Measurements from ENCODE around the gene NOP56.

The NOP56 gene

GRCh38 chr20:2640899-2641298 is 11.5 kb upstream of the NOP56 start:
- no peak overlapping the region for H3K4me3 ChIP-seq (ENCODE audit: extremely low read depth, insufficient read depth, low read length, poor library complexity, severe bottlenecking)
- no peaks in the 10 kb centered on the region for H3K9me3 ChIP-seq (ENCODE audit: control insufficient read depth, low read length)
- WGBS, 2 experiments (ENCODE audit: insufficient coverage in 2 of 2) = 83 to 98% methylated on average over 9 of the region's 9 CpGs

GRCh38 chr20:2643708-2644107 is 8.7 kb upstream of the NOP56 start:
- Histone ChIP-seq H3K36me3 (ENCODE audit: control insufficient read depth, insufficient read depth, low read length) (no peaks in the 10 kb centered on the region), H3K9me3 (ENCODE audit: control insufficient read depth, low read length) (no peaks in the 10 kb centered on the region)
- 100% methylated on average over 1 of the region's 1 CpG; no CpG with 5 or more reads in 1 of the 2 experiments for WGBS, 2 experiments (ENCODE audit: insufficient coverage in 2 of 2)

More at GRCh38 chr20:2640899-2641298, 11.5 kb upstream of the NOP56 start:
- Histone ChIP-seq H3K4me1 (ENCODE audit: control insufficient read depth, insufficient read depth, low read length, poor library complexity, severe bottlenecking) (no peaks in the 10 kb centered on the region), H3K27ac (ENCODE audit: low read depth, low read length, severe bottlenecking) (no peak overlapping the region), H3K36me3 (ENCODE audit: control insufficient read depth, insufficient read depth, low read length) (no peaks in the 10 kb centered on the region)

GRCh38 chr20:2652724-2653555 is 508 bp downstream of the NOP56 start:
- Histone ChIP-seq H3K4me1 (ENCODE audit: control insufficient read depth, insufficient read depth, low read length, poor library complexity, severe bottlenecking) (peaks cover 12% of the 10 kb centered on the region), H3K4me3 (ENCODE audit: extremely low read depth, insufficient read depth, low read length, poor library complexity, severe bottlenecking) (peak overlapping the region; percentile 69), H3K27ac (ENCODE audit: low read depth, low read length, severe bottlenecking) (peak overlapping the region; percentile 39), H3K9me3 (ENCODE audit: control insufficient read depth, low read length) (no peaks in the 10 kb centered on the region), H3K36me3 (ENCODE audit: control insufficient read depth, insufficient read depth, low read length) (peaks cover 48% of the 10 kb centered on the region)
- 0 to 1% methylated on average over 46 to 52 of the region's 56 CpGs for WGBS, 2 experiments (ENCODE audit: insufficient coverage in 2 of 2)

More at GRCh38 chr20:2643708-2644107, 8.7 kb upstream of the NOP56 start:
- Histone ChIP-seq H3K4me1 (ENCODE audit: control insufficient read depth, insufficient read depth, low read length, poor library complexity, severe bottlenecking) (no peaks in the 10 kb centered on the region), H3K27ac (ENCODE audit: low read depth, low read length, severe bottlenecking) (no peak overlapping the region), H3K4me3 (ENCODE audit: extremely low read depth, insufficient read depth, low read length, poor library complexity, severe bottlenecking) (no peak overlapping the region)

- H3K27ac ChIP-seq (ENCODE audit: low read depth, low read length, severe bottlenecking) = peak overlapping the region; percentile 29
- peak overlapping the region; percentile 69 for H3K4me3 ChIP-seq (ENCODE audit: extremely low read depth, insufficient read depth, low read length, poor library complexity, severe bottlenecking)
- 35 to 41% methylated on average over 17 to 22 of the region's 24 CpGs for WGBS, 2 experiments (ENCODE audit: insufficient coverage in 2 of 2)
- no peaks in the 10 kb centered on the region for H3K9me3 ChIP-seq (ENCODE audit: control insufficient read depth, low read length)
- H3K4me1 ChIP-seq (ENCODE audit: control insufficient read depth, insufficient read depth, low read length, poor library complexity, severe bottlenecking) = peaks cover 12% of the 10 kb centered on the region
- H3K36me3 ChIP-seq (ENCODE audit: control insufficient read depth, insufficient read depth, low read length) = peaks cover 57% of the 10 kb centered on the region
Measured at GRCh38 chr20:2653556-2654383, 1.3 kb downstream of the NOP56 start.

- Histone ChIP-seq H3K27ac (ENCODE audit: low read depth, low read length, severe bottlenecking) (no peak overlapping the region), H3K4me1 (ENCODE audit: control insufficient read depth, insufficient read depth, low read length, poor library complexity, severe bottlenecking) (peaks cover 12% of the 10 kb centered on the region), H3K36me3 (ENCODE audit: control insufficient read depth, insufficient read depth, low read length) (peaks cover 63% of the 10 kb centered on the region), H3K4me3 (ENCODE audit: extremely low read depth, insufficient read depth, low read length, poor library complexity, severe bottlenecking) (peak overlapping the region; percentile 69), H3K9me3 (ENCODE audit: control insufficient read depth, low read length) (no peaks in the 10 kb centered on the region)
- 92 to 99% methylated on average over 8 to 9 of the region's 9 CpGs for WGBS, 2 experiments (ENCODE audit: insufficient coverage in 2 of 2)
Measured at GRCh38 chr20:2654384-2654822, 2.0 kb downstream of the NOP56 start.

GRCh38 chr20:2654831-2655230 is 2.4 kb downstream of the NOP56 start:
- no peak overlapping the region for H3K27ac ChIP-seq (ENCODE audit: low read depth, low read length, severe bottlenecking)
- peak overlapping the region; percentile 69 for H3K4me3 ChIP-seq (ENCODE audit: extremely low read depth, insufficient read depth, low read length, poor library complexity, severe bottlenecking)
- WGBS, 2 experiments (ENCODE audit: insufficient coverage in 2 of 2) = 100% methylated on average over 2 to 3 of the region's 3 CpGs
- peaks cover 12% of the 10 kb centered on the region for H3K4me1 ChIP-seq (ENCODE audit: control insufficient read depth, insufficient read depth, low read length, poor library complexity, severe bottlenecking)
- no peaks in the 10 kb centered on the region for H3K9me3 ChIP-seq (ENCODE audit: control insufficient read depth, low read length)
- peaks cover 67% of the 10 kb centered on the region for H3K36me3 ChIP-seq (ENCODE audit: control insufficient read depth, insufficient read depth, low read length)

- H3K4me1 ChIP-seq (ENCODE audit: control insufficient read depth, insufficient read depth, low read length, poor library complexity, severe bottlenecking) = peaks cover 12% of the 10 kb centered on the region
- WGBS, 2 experiments (ENCODE audit: insufficient coverage in 2 of 2) = 96 to 97% methylated on average over 15 to 17 of the region's 17 CpGs
- peaks cover 73% of the 10 kb centered on the region for H3K36me3 ChIP-seq (ENCODE audit: control insufficient read depth, insufficient read depth, low read length)
- no peak overlapping the region for H3K27ac ChIP-seq (ENCODE audit: low read depth, low read length, severe bottlenecking)
- H3K4me3 ChIP-seq (ENCODE audit: extremely low read depth, insufficient read depth, low read length, poor library complexity, severe bottlenecking) = no peak overlapping the region
- H3K9me3 ChIP-seq (ENCODE audit: control insufficient read depth, low read length) = no peaks in the 10 kb centered on the region
Measured at GRCh38 chr20:2655331-2656116, 3.1 kb downstream of the NOP56 start.

- no peaks in the 10 kb centered on the region for H3K9me3 ChIP-seq (ENCODE audit: control insufficient read depth, low read length)
- no peak overlapping the region for H3K4me3 ChIP-seq (ENCODE audit: extremely low read depth, insufficient read depth, low read length, poor library complexity, severe bottlenecking)
- H3K4me1 ChIP-seq (ENCODE audit: control insufficient read depth, insufficient read depth, low read length, poor library complexity, severe bottlenecking) = peaks cover 12% of the 10 kb centered on the region
- peaks cover 84% of the 10 kb centered on the region for H3K36me3 ChIP-seq (ENCODE audit: control insufficient read depth, insufficient read depth, low read length)
- 96 to 98% methylated on average over 5 to 10 of the region's 12 CpGs for WGBS, 2 experiments (ENCODE audit: insufficient coverage in 2 of 2)
- no peak overlapping the region for H3K27ac ChIP-seq (ENCODE audit: low read depth, low read length, severe bottlenecking)
Measured at GRCh38 chr20:2656471-2657117, 4.2 kb downstream of the NOP56 start.

GRCh38 chr20:2657241-2657640 is 4.8 kb downstream of the NOP56 start:
- no peak overlapping the region for H3K4me3 ChIP-seq (ENCODE audit: extremely low read depth, insufficient read depth, low read length, poor library complexity, severe bottlenecking)
- no peaks in the 10 kb centered on the region for H3K9me3 ChIP-seq (ENCODE audit: control insufficient read depth, low read length)
- WGBS, 2 experiments (ENCODE audit: insufficient coverage in 2 of 2) = 96% methylated on average over 2 of the region's 5 CpGs; no CpG with 5 or more reads in 1 of the 2 experiments
- H3K36me3 ChIP-seq (ENCODE audit: control insufficient read depth, insufficient read depth, low read length) = peaks cover 89% of the 10 kb centered on the region
- H3K4me1 ChIP-seq (ENCODE audit: control insufficient read depth, insufficient read depth, low read length, poor library complexity, severe bottlenecking) = peaks cover 12% of the 10 kb centered on the region
- H3K27ac ChIP-seq (ENCODE audit: low read depth, low read length, severe bottlenecking) = no peak overlapping the region

- no peak overlapping the region for H3K4me3 ChIP-seq (ENCODE audit: extremely low read depth, insufficient read depth, low read length, poor library complexity, severe bottlenecking)
- H3K36me3 ChIP-seq (ENCODE audit: control insufficient read depth, insufficient read depth, low read length) = peaks cover 92% of the 10 kb centered on the region
- no peak overlapping the region for H3K27ac ChIP-seq (ENCODE audit: low read depth, low read length, severe bottlenecking)
- no peaks in the 10 kb centered on the region for H3K9me3 ChIP-seq (ENCODE audit: control insufficient read depth, low read length)
- H3K4me1 ChIP-seq (ENCODE audit: control insufficient read depth, insufficient read depth, low read length, poor library complexity, severe bottlenecking) = peaks cover 12% of the 10 kb centered on the region
- WGBS, 2 experiments (ENCODE audit: insufficient coverage in 2 of 2) = 88 to 100% methylated on average over 1 of the region's 5 CpGs
Measured at GRCh38 chr20:2657674-2658073, 5.2 kb downstream of the NOP56 start.
